Upper lobe of left lung (tissue), 6 donors: ENCODE data around the gene EIPR1. TPM values are rescaled to one million over a fixed set of nuclear protein-coding genes. Genes with fewer than 3 reads are reported as not detected.

Experiments used
- ATAC-seq, 2 donors: fragments of 200-7000 bp; cut with Tn5 transposase; one replicate each; pipeline ENCODE4 v1.9.1; 2022; ENCODE audit warnings: mild to moderate bottlenecking in 2 of 2, moderate library complexity in 2 of 2; ENCODE audit not compliant: low FRiP score in 2 of 2
- DNase-seq, 2 donors: peaks; one replicate each; pipeline ENCODE4 v3.0.0-alpha.2; 2019 to 2020
- H3K27ac ChIP-seq, 4 donors: fragments of 200-600 bp; sonication (generic); one replicate each; pipeline ENCODE4 v1.5.1; 2016 to 2019
- H3K27me3 ChIP-seq, 4 donors: fragments of 200-600 bp; sonication (generic); one replicate each; pipeline ENCODE4 v1.5.1; 2017 to 2019
- H3K36me3 ChIP-seq, 4 donors: fragments of 200-600 bp; sonication (generic); one replicate each; pipeline ENCODE4 v1.5.1; 2016 to 2019
- H3K4me1 ChIP-seq, 4 donors: fragments of 200-600 bp; sonication (generic); one replicate each; pipeline ENCODE4 v1.5.1; 2018 to 2019
- H3K4me3 ChIP-seq, 4 donors: fragments of 200-600 bp; sonication (generic); one replicate each; pipeline ENCODE4 v1.5.1; 2017 to 2019; ENCODE audit warnings: mild to moderate bottlenecking in 2 of 4, moderate library complexity in 1 of 4
- H3K9me3 ChIP-seq, 4 donors: fragments of 200-600 bp; sonication (generic); one replicate each; pipeline ENCODE4 v1.5.1; 2018 to 2019
- EP300 ChIP-seq, 4 donors: sonication (generic); formaldehyde crosslinking; IDR thresholded peaks; one replicate each; pipeline ENCODE4 v1.5.1; 2017; ENCODE audit warnings: antibody characterized with exemption in 4 of 4, control low read depth in 2 of 4
- POLR2A ChIP-seq, 4 donors: fragments of 450-650 bp; IDR thresholded peaks; one replicate each; pipeline ENCODE4 v1.5.1; 2016 to 2017; ENCODE audit warnings: antibody characterized with exemption in 4 of 4, mild to moderate bottlenecking in 2 of 4
- POLR2AphosphoS5 ChIP-seq, 2 donors: sonication (generic); formaldehyde crosslinking; IDR thresholded peaks; one replicate each; pipeline ENCODE4 v1.5.1; 2017; ENCODE audit warnings: antibody characterized with exemption in 2 of 2
- WGBS, 2 donors: methylation state at CpG; one replicate each; pipeline ENCODE4 v1.1.5; 2017 to 2018; 5-methylcytosine and 5-hydroxymethylcytosine counted together
- total RNA-seq, 6 donors: library from RNA; depleted of rRNA in 4 of 6; stranded (reverse); fragments of >200 nt in 4 of 6; gene quantifications; one replicate each; pipeline versions ENCODE4 v1.1.0 to v1.2.1, GENCODE V29; 2016 to 2021
- TF ChIP-seq, protein P1 (sequence below), 6 experiments: fragments of 450-650 bp in 4 of 6; fragments of 200-600 bp in 2 of 6; sonication (generic) in 2 of 6; IDR thresholded peaks; one replicate each; pipeline ENCODE4 v1.5.1; 2016 to 2019; ENCODE audit warnings: antibody characterized with exemption in 6 of 6
- donor health status: DM: no; HTN: no; CAD: no; lungs with moderate emphysema.
- donor health status: DM: no; HTN: yes; CAD: no; lungs with severe emphysema.

EIPR1 gene
- total RNA-seq, 6 donors from 2014 or later, result 17.6 to 39.8 (median 23.6) TPM

DNA sequence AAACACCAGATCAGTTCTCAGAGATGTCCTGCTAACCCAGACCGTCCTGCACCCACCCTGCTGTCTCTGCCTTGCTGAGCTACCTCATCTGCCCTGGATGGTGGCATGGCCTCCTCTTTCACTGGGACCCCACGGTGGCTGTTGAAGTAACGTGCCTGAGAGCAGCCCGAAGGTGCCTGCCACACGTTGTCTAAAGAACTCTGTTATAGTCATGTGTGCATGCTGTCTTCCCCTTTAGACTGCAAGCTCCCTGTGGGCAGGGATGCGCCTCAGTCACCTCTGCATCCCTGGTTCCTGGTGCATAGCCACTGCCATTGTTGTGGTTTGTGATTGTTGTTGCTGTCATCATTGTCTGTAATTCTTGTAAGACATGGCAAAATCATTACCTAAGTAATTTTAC, 235.9 kb downstream of the EIPR1 start:
- Histone ChIP-seq H3K4me1 (no peaks in the 10 kb centered on the region), H3K9me3 (no peaks in the 10 kb centered on the region), H3K27me3 (no peaks in the 10 kb centered on the region), H3K27ac (no peak overlapping the region), H3K36me3 (no peaks in the 10 kb centered on the region), H3K4me3 (no peak overlapping the region)
- 92 to 96% methylated on average over 6 of the region's 6 CpGs for WGBS, 2 donors
- TF ChIP-seq, protein P1, sequence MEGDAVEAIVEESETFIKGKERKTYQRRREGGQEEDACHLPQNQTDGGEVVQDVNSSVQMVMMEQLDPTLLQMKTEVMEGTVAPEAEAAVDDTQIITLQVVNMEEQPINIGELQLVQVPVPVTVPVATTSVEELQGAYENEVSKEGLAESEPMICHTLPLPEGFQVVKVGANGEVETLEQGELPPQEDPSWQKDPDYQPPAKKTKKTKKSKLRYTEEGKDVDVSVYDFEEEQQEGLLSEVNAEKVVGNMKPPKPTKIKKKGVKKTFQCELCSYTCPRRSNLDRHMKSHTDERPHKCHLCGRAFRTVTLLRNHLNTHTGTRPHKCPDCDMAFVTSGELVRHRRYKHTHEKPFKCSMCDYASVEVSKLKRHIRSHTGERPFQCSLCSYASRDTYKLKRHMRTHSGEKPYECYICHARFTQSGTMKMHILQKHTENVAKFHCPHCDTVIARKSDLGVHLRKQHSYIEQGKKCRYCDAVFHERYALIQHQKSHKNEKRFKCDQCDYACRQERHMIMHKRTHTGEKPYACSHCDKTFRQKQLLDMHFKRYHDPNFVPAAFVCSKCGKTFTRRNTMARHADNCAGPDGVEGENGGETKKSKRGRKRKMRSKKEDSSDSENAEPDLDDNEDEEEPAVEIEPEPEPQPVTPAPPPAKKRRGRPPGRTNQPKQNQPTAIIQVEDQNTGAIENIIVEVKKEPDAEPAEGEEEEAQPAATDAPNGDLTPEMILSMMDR (IDR thresholded peaks at IDR 0.05), result no peak
- no peak for TF ChIP-seq POLR2AphosphoS5 (IDR thresholded peaks at IDR 0.05)
- TF ChIP-seq POLR2A (IDR thresholded peaks at IDR 0.05), result no peak
- no peak for TF ChIP-seq EP300 (IDR thresholded peaks at IDR 0.05)
- ATAC-seq (no peak), DNase-seq (no peak)

DNA sequence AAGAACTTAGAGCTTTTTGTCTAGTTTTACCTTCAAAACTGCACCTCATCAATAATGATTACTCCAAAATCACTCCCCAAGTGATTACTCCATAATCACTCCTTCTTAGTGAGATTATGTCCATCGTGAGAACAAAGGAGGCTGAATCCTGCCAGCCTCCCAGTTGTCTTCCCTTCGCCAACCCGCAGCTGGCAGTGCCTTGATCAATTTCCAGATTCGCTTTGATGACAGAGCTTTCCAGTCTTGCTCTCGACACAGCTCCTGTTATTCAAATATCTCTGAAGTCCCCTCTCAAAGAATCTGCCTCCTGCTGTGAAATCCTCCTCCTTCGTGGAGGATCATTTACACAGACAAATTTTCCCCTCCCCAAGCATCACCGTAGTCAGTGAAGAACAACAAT, 237.7 kb downstream of the EIPR1 start:
- Histone ChIP-seq H3K27me3 (no peaks in the 10 kb centered on the region), H3K27ac (no peak overlapping the region), H3K36me3 (no peaks in the 10 kb centered on the region), H3K4me1 (no peaks in the 10 kb centered on the region), H3K4me3 (no peak overlapping the region), H3K9me3 (no peaks in the 10 kb centered on the region)
- TF ChIP-seq POLR2A (IDR thresholded peaks at IDR 0.05), result no peak
- TF ChIP-seq, protein P1 (IDR thresholded peaks at IDR 0.05), result no peak
- TF ChIP-seq EP300 (IDR thresholded peaks at IDR 0.05), result no peak
- no peak for TF ChIP-seq POLR2AphosphoS5 (IDR thresholded peaks at IDR 0.05)
- WGBS, 2 donors, result 74 to 84% methylated on average over 7 of the region's 7 CpGs
- ATAC-seq (no peak), DNase-seq (no peak)

Other genes starting within 250 kb of the EIPR1 start
- gene TRAPPC12, start 1.9 kb upstream of the EIPR1 start, total RNA-seq, result 100 to 1,000 TPM in 2 of 6 donors, 10 to 100 TPM in 4; 68.1 to 307 (median 91.5) TPM
- 10 to 100 TPM; 40.9 to 87.3 (median 77.3) TPM for gene ADI1, start 141.7 kb upstream of the EIPR1 start, total RNA-seq
- gene RNASEH1, start 180.5 kb upstream of the EIPR1 start, total RNA-seq, result 10 to 100 TPM; 17.1 to 19.5 (median 18.0) TPM
- gene RPS7, start 197.4 kb upstream of the EIPR1 start, total RNA-seq, result 1,000 to 10,000 TPM in 2 of 6 donors, 100 to 1,000 TPM in 4; 689 to 1,790 (median 847) TPM
- gene COLEC11, start 217.3 kb upstream of the EIPR1 start, total RNA-seq, result 1 to 10 TPM in 3 of 6 donors, under 1 TPM in 2, not detected in 1; 0.79 to 2.3 (median 1.3) TPM